Measurements from ENCODE around the gene ANO4. TPM values are rescaled to one million over a fixed set of nuclear protein-coding genes. Genes with fewer than 3 reads are reported as not detected.

ANO4 gene
- total RNA-seq, 1 donor from 2014 or later = 0.13 TPM

- Histone ChIP-seq H3K36me3 (ENCODE audit: control insufficient read depth, insufficient read depth, low read length) (no peaks in the 10 kb centered on the region), H3K4me3 (ENCODE audit: low read depth, low read length) (no peak overlapping the region), H3K27me3 (ENCODE audit: control insufficient read depth, insufficient read depth, low read length) (no peaks in the 10 kb centered on the region)
- TF ChIP-seq, protein P1, sequence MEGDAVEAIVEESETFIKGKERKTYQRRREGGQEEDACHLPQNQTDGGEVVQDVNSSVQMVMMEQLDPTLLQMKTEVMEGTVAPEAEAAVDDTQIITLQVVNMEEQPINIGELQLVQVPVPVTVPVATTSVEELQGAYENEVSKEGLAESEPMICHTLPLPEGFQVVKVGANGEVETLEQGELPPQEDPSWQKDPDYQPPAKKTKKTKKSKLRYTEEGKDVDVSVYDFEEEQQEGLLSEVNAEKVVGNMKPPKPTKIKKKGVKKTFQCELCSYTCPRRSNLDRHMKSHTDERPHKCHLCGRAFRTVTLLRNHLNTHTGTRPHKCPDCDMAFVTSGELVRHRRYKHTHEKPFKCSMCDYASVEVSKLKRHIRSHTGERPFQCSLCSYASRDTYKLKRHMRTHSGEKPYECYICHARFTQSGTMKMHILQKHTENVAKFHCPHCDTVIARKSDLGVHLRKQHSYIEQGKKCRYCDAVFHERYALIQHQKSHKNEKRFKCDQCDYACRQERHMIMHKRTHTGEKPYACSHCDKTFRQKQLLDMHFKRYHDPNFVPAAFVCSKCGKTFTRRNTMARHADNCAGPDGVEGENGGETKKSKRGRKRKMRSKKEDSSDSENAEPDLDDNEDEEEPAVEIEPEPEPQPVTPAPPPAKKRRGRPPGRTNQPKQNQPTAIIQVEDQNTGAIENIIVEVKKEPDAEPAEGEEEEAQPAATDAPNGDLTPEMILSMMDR (IDR thresholded peaks at IDR 0.05; ENCODE audit: insufficient read depth, low read length, poor library complexity, severe bottlenecking) = no peak
- no peak for DNase-seq (ENCODE audit: low read depth)
Measured at GRCh38 chr12:100935929-100936328, 141.4 kb downstream of the ANO4 start.

DNA sequence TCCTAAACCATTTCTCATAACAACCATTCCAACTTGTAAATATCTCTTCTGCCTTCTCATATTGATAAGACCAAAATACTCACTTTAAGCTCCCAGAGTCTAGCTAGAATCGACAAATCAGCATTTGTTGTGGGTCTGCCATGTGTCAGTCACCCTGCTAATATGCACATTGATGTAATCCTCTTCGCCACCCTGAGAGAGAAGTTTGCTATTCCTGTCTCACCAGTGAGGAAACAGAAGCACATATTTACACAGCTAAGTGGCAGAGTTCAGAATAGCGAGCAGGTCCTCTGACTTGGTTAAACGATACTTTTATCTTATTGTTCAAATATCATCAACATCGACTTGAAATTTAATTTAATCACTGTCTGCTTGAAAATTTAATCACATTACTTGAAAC is 142.1 kb downstream of the ANO4 start:
- no peak overlapping the region for H3K4me3 ChIP-seq (ENCODE audit: low read depth, low read length)
- no peaks in the 10 kb centered on the region for H3K27me3 ChIP-seq (ENCODE audit: control insufficient read depth, insufficient read depth, low read length)
- H3K36me3 ChIP-seq (ENCODE audit: control insufficient read depth, insufficient read depth, low read length) = no peaks in the 10 kb centered on the region
- no peak for DNase-seq (ENCODE audit: low read depth)
- TF ChIP-seq, protein P1 (IDR thresholded peaks at IDR 0.05; ENCODE audit: insufficient read depth, low read length, poor library complexity, severe bottlenecking) = no peak

GRCh38 chr12:100940503-100940902 is 145.9 kb downstream of the ANO4 start:
- DNase-seq (ENCODE audit: low read depth) = no peak
- TF ChIP-seq, protein P1 (IDR thresholded peaks at IDR 0.05; ENCODE audit: insufficient read depth, low read length, poor library complexity, severe bottlenecking) = no peak
- Histone ChIP-seq H3K27me3 (ENCODE audit: control insufficient read depth, insufficient read depth, low read length) (no peaks in the 10 kb centered on the region), H3K4me3 (ENCODE audit: low read depth, low read length) (no peak overlapping the region), H3K36me3 (ENCODE audit: control insufficient read depth, insufficient read depth, low read length) (no peaks in the 10 kb centered on the region)

DNA sequence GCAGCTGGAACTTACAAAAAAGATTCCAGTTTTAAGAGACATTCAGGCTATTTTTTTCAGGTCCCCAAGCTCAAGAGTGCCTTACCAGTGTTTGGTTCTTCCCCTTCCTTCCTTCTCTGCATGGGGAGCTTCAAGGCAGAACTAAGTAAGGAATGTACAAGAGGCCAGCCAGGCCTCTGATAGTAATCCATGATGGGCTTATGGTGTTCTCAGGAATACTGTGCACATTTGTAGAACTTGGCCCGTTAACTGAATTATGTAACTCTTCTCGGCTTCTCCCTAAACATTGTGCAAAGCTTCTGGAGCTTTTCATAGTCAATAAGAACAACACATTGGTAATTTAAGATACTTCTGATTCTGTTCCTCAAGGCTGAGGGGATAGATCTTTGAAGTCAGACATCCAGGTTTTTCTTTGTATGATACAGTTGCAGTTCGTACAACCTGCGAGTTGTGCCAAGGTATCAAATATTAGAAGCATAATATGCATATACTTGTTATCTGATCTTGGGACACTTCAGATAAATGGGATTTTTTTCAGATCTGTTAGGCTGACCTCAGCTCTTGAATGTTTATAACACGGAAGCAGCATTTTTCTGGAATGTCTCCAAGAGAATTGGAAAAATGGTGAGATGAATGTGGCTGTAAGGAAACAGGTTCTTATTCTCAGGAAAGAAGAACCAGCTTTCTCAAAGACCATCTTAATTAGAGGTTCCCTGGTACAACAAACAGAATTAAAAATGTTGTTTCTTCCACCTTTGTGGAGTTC is 148.6 kb downstream of the ANO4 start:
- Histone ChIP-seq H3K36me3 (ENCODE audit: control insufficient read depth, insufficient read depth, low read length) (no peaks in the 10 kb centered on the region), H3K27me3 (ENCODE audit: control insufficient read depth, insufficient read depth, low read length) (no peaks in the 10 kb centered on the region), H3K4me3 (ENCODE audit: low read depth, low read length) (no peak overlapping the region)
- TF ChIP-seq, protein P1 (IDR thresholded peaks at IDR 0.05; ENCODE audit: insufficient read depth, low read length, poor library complexity, severe bottlenecking) = no peak
- no peak for DNase-seq (ENCODE audit: low read depth)

DNA sequence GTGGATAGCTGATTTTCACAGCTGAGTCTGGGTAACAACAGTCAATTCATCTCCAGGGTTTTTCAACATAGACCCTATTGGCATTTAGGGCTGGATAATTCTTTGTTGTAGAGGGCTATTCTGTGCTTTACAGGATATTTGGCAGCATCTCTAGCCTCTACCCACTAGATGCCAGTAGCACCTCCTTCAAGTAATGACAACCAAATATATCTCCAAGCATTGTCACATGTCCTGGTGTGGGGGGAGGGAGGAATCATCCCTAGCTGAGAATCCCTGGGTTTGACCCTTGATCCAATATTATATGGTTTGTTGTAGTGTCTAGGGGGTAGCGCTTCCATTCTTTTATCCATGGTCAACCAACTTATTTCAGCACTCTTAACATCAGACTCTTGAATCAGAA is 157.2 kb downstream of the ANO4 start:
- Histone ChIP-seq H3K27me3 (ENCODE audit: control insufficient read depth, insufficient read depth, low read length) (no peaks in the 10 kb centered on the region), H3K36me3 (ENCODE audit: control insufficient read depth, insufficient read depth, low read length) (no peaks in the 10 kb centered on the region), H3K4me3 (ENCODE audit: low read depth, low read length) (no peak overlapping the region)
- no peak for DNase-seq (ENCODE audit: low read depth)
- TF ChIP-seq, protein P1 (IDR thresholded peaks at IDR 0.05; ENCODE audit: insufficient read depth, low read length, poor library complexity, severe bottlenecking) = no peak

DNA sequence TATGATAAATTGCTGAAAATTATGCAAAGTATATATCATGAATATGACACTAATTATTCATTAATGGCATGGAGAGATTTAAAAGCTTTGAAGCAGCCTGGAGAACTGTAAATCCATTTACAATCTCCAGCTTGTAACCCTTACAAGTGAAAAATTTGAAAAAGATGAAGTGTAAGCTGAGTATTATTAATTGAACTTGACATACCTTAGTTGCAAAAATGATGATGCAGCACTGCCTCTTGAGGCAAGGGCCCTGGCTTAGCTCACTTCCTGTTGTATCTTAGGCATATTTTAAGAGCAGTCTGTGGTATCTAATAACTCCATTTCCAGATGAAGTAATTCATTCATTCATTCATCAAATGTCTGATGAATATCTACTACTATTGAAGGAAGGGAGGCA is 158.6 kb downstream of the ANO4 start:
- H3K4me3 ChIP-seq (ENCODE audit: low read depth, low read length) = no peak overlapping the region
- no peak for DNase-seq (ENCODE audit: low read depth)
- H3K36me3 ChIP-seq (ENCODE audit: control insufficient read depth, insufficient read depth, low read length) = no peaks in the 10 kb centered on the region
- H3K27me3 ChIP-seq (ENCODE audit: control insufficient read depth, insufficient read depth, low read length) = no peaks in the 10 kb centered on the region
- TF ChIP-seq, protein P1 (IDR thresholded peaks at IDR 0.05; ENCODE audit: insufficient read depth, low read length, poor library complexity, severe bottlenecking) = no peak
